Medulla oblongata (tissue), 1 donor: Measurements from ENCODE around the gene JMJD8.

Experiments
- DNase-seq: peaks from one replicate; pipeline ENCODE4 v3.0.0-alpha.2; 2015; ENCODE audit errors: extremely low spot score

The JMJD8 gene

DNA sequence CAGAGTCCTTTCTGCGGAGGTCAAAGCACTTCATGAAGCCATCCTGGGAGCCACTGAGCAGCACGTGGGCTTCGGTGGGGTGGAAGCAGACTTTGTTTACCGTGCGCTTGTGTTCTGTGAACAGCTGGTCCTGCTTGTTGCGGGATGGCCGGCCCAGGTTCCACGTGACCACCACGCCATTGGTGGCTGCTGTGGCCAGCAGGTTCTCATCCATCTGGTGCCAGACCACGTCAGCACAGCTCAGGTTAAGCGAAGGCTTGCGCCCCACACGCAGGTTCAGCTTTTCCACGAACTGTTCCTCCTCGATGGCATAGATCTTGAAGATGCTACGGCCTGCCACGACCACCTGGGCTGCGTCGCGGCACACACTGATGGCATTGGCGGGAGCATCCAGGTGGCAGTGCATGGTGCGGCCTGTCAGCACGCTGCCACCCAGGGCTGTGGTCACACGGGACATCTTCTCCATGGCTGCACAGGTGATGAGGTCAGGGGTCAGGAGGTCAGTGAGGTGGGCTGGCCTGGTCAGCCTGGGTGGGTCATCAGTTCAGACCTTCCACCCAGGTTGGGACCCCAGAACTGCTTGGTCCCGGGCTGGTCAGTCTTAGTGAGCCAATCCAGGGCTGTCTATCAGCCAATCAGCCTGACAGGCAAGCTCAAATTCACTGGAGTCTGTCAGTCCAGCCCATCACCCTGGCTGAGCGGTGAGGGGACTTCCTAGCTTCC is 5.2 kb upstream of the JMJD8 start:
- no peak for DNase-seq

DNA sequence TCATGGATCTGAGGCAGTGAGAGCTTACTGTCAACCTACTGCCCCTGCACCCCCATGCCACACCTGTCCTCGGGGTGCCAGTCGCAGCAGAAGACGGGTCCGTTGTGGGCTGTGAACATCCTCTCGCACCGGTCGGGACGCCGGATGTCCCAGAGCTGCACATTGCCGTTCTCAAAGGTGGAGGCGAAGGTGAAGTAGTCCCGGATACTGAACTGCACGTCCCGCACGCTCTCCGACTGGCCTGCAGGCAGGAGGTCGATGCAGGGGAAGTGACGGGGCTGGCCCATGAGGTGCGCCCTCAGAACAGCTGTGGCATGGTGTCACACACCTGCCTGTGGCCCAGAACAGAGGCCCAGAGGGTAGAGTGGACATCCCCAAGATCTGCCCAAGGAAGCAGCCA is 3.4 kb upstream of the JMJD8 start:
- DNase-seq: no peak

- DNase-seq: no peak
Observed at GRCh38 chr16:686459-687260, 2.5 kb upstream of the JMJD8 start.

- no peak for DNase-seq
Observed at GRCh38 chr16:685967-686366, 1.8 kb upstream of the JMJD8 start.

DNA sequence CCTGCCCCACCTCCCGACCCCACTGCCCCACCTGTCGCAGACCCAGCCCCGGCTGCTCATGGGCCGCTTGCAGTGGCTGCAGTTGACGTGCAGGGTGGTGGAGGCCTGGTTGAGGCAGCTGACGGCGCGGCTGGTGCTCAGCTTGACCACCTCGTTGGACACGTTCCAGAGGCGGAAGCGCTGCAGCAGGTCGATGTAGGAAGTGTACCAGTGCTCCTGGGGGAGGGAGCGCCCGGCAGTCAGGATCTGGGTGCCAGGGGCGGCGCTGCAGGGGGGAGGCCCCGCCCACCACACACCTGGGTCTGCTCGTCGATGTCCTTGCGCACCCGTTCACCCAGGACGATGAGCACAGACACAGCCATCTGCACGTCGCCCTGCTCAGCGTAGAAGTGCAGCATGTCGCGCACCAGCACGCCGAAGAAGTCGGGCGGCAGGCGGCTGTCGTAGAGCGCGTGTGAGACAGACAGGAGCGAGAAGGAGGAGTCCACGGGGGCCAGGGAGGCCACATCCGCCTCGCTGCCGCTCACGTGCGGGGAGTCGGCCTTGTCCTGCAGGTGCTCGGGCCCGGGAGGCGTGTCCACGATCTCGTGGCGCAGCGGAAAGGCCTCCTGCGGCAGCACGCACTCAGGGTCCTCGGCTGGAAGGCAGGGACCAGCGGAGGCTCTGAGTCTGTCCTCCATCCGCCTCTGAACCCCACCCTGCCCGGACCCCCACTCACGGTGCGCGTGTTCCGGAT is 995 bp upstream of the JMJD8 start:
- no peak for DNase-seq

GRCh38 chr16:683396-684070 is 601 bp downstream of the JMJD8 start:
- no peak for DNase-seq

- DNase-seq: no peak
Observed at GRCh38 chr16:682493-683395, 1.4 kb downstream of the JMJD8 start.

DNA sequence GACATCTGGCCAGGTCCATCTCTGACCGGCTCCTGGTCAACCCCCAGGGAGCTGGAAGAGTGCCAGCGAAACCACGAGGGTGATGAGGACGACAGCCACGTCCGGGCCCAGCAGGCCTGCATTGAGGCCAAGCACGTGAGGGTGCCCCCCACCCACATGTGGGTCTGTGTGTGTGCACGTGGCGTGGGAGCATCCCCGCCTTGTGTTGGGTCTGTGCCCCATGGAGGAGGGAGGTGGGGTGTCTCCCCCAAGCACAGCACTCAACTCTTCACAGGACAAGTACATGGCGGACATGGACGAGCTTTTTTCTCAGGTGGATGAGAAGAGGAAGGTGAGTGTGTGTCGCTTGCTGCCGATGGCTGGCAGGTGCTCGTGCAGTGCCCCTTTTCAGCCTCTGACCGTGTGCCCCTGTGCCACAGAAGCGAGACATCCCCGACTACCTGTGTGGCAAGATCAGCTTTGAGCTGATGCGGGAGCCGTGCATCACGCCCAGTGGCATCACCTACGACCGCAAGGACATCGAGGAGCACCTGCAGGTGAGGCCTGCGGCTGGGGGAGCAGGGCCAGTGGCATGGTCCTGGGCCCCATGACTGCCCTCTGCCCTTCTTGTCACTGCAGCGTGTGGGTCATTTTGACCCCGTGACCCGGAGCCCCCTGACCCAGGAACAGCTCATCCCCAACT is 2.2 kb downstream of the JMJD8 start:
- DNase-seq: no peak

- DNase-seq: peak; percentile 25
Observed at GRCh38 chr16:680967-681745, 3.0 kb downstream of the JMJD8 start.

- DNase-seq: no peak
Observed at GRCh38 chr16:680625-680945, 3.5 kb downstream of the JMJD8 start.

- DNase-seq: peak; percentile 83
Observed at GRCh38 chr16:679814-680624, 4.1 kb downstream of the JMJD8 start, which contains the start of gene STUB1. Gene STUB1, plus strand, starts transcription at chr16:680410. Its CDS starts 116 bp downstream, at chr16:680526.

GRCh38 chr16:678858-679813 is 5.0 kb downstream of the JMJD8 start:
- peak; percentile 67 for DNase-seq

DNA sequence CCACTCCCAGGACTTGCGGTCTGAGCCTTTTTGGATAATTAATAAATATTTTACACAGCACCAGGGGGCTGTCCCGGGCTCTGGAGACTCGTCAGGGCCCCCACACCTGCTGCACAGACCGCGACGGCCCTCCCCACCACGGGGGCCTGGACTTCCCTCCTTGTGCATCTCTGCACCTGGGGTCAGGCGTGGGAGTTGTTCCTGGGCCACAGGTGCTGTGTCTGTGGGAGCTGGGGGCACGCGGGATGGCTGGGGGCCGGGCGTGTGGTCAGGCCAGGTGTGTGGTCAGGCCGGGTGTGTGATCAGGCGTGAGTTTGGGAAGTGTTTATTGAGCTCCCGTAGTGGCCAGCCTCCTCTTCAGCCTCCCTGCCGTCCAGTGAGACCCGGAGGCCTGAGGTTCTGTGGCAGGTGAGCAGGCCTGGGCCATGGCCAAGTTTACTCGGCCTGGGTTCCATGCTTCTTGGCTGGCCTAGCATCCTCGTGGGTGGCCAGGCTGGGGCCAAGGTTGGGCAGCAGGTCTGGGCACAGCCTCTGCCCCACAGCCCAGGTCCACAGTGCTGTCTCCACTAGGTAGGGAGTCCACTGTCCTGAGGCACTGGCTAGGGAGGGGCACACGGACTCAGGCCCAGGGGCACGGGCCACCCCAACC is 5.8 kb downstream of the JMJD8 start:
- DNase-seq: no peak

DNA sequence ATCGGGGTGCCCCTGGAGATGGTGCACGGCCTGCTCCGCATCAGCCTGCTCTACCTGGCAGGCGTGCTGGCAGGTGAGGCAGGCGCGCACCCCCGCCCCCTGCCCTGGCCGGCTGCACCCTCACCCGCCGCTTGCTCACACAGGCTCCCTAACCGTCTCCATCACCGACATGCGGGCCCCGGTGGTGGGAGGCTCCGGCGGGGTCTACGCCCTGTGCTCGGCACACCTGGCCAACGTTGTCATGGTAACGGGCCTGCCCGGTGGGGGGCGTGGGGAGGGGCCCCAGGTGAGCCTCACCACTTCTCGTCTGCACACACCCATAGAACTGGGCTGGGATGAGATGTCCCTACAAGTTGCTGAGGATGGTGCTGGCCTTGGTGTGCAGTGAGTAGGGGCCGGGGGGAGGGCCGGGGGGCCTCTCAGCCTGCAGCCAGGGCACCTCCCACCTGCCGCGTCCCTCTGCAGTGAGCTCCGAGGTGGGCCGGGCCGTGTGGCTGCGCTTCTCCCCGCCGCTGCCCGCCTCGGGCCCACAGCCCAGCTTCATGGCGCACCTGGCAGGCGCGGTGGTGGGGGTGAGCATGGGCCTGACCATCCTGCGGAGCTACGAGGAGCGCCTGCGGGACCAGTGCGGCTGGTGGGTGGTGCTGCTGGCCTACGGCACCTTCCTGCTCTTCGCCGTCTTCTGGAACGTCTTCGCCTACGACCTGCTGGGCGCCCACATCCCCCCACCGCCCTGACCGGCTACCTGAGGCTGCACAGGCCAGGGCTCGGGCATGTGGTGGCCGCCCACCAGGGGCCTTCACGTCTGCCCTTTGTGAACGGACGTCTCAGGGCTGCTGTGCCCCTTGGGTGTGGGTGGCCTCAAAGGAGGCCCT is 6.6 kb downstream of the JMJD8 start:
- DNase-seq: no peak

- no peak for DNase-seq
Observed at GRCh38 chr16:676913-677312, 7.2 kb downstream of the JMJD8 start.

DNA sequence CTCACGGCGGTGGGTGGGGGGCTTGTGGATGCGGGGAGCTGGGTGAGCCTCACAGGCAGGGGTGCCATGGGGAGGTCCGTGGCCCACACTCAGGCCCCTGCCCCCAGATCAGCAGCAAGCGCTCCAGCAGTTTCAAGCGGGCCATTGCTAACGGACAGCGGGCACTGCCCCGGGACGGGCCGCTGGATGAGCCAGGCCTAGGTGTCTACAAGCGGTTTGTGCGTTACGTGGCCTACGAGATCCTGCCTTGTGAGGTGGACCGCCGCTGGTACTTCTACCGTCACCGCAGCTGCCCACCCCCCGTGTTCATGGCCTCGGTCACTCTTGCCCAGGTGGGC is 7.6 kb downstream of the JMJD8 start:
- no peak for DNase-seq
